ENCODE data around the gene GPC4.

DNA sequence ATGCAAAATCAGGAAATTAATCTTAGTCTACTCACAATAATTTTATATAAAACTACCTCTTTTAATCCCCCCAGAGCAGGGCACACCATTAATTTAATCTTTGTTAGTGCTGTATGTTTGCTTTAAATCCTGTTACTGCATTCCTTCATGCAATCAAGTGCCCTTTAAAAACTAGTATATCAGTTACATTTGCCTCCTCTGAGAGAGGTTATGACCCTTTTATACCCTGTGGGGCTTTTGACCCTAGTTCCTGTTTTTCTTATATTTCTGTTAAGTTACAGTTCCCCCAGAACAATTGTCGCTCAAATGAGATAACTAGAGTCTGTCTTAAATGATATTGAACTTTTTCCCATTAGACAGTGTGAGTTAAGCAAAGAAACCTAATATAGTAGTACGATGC is 46.2 kb downstream of the GPC4 start:
- TF ChIP-seq GATA2 (IDR thresholded peaks at IDR 0.05; ENCODE audit: low read depth, low read length): no peak
- no peak for TF ChIP-seq GATA3 (IDR thresholded peaks at IDR 0.05; ENCODE audit: low read depth, low read length)

Data from SH-SY5Y (cell line).